Sigmoid colon (tissue), 7 donors: ENCODE data around the gene COA1. TPM values are rescaled to one million over a fixed set of nuclear protein-coding genes. Genes with fewer than 3 reads are reported as not detected.

Experiments
- DNase-seq: peaks from one replicate; pipeline ENCODE4 v3.0.0-alpha.2; 2019
- H3K27ac ChIP-seq, 4 donors: fragments of 200-600 bp; sonication (generic); one replicate each; pipeline ENCODE4 v1.5.1; 2016 to 2019; ENCODE audit warnings: mild to moderate bottlenecking in 1 of 4
- H3K27me3 ChIP-seq, 3 donors: fragments of 200-600 bp; sonication (generic); one replicate each; pipeline ENCODE4 v1.5.1; 2019; ENCODE audit warnings: mild to moderate bottlenecking in 1 of 3
- H3K36me3 ChIP-seq, 4 donors: fragments of 200-600 bp; sonication (generic); one replicate each; pipeline ENCODE4 v1.5.1; 2016 to 2019
- H3K4me1 ChIP-seq, 4 donors: fragments of 200-600 bp; sonication (generic); one replicate each; pipeline ENCODE4 v1.5.1; 2017 to 2019
- H3K4me3 ChIP-seq, 4 donors: fragments of 200-600 bp; sonication (generic); one replicate each; pipeline ENCODE4 v1.5.1; 2017 to 2019; ENCODE audit warnings: mild to moderate bottlenecking in 2 of 4, moderate library complexity in 1 of 4
- H3K9me3 ChIP-seq, 4 donors: fragments of 200-600 bp in 3 of 4; sonication (generic) in 3 of 4; one replicate each; pipeline versions ENCODE4 v1.5.1 to v1.6.1; 2013 to 2019
- EP300 ChIP-seq, 4 donors: sonication (generic); formaldehyde crosslinking; IDR thresholded peaks; one replicate each; pipeline ENCODE4 v1.6.1; 2017; ENCODE audit warnings: antibody characterized with exemption in 4 of 4
- POLR2A ChIP-seq, 2 donors: fragments of 450-650 bp; IDR thresholded peaks; one replicate each; pipeline ENCODE4 v1.6.1; 2016; ENCODE audit warnings: antibody characterized with exemption in 2 of 2, mild to moderate bottlenecking in 2 of 2, moderate library complexity in 2 of 2
- POLR2AphosphoS5 ChIP-seq, 4 donors: sonication (generic); formaldehyde crosslinking; IDR thresholded peaks; one replicate each; pipeline ENCODE4 v1.6.1; 2017; ENCODE audit warnings: antibody characterized with exemption in 4 of 4
- WGBS, 2 donors: extraction: QIAGEN DNeasy Blood & Tissue Kit; methylation state at CpG; one replicate each; pipeline ENCODE4 v1.1.7; 2013; 5-methylcytosine and 5-hydroxymethylcytosine counted together
- intact Hi-C: fragments of 100-400 bp; cut with DNase I; formaldehyde crosslinking; loops from one replicate; pipeline ENCODE4 v1.15.1; 2023
- polyA plus RNA-seq, 3 donors: library from polyadenylated mRNA; stranded (reverse); fragments of 200-250 nt; gene quantifications; one replicate each; pipeline ENCODE4 v1.2.3, GENCODE V29; 2013
- total RNA-seq, 4 donors: library from RNA; depleted of rRNA; stranded (reverse); fragments of >200 nt; gene quantifications; one replicate each; pipeline ENCODE4 v1.1.0, GENCODE V29; 2016
- TF ChIP-seq, protein P1 (sequence below), 4 experiments: fragments of 450-650 bp in 3 of 4; fragments of 200-600 bp in 1 of 4; IDR thresholded peaks; one replicate each; pipeline ENCODE4 v1.5.1; 2016 to 2019; ENCODE audit warnings: antibody characterized with exemption in 4 of 4, mild to moderate bottlenecking in 3 of 4, moderate library complexity in 2 of 4
- donor health status: healthy with polysubstance abuse.
- donor health status: Bipolar disorder and iron deficiency.
- donor health status: healthy.

The COA1 gene
- total and polyA plus RNA-seq, 7 donors: 31.2 to 61.2 (median 42.6) TPM

DNA sequence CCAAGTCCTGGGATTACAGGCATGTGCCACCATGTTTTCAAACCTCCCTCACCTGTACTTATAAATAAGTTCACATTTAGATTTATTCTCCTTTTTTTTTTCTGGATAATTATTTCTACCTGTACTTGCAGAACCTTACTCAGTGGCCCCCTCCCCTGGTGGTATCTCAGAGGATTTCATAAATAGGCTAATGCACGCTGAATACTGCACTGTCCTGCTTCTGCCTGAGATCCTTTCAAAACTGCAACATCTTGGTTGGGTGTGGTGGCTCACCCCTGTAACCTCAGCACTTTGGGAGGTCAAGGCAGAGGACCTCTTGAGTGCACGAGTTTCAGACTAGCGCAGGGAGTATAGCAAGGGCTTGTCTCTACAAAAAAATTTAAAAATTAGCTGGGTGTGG lies 24.5 kb upstream of the COA1 start:
- peaks cover 0 to 5% (median 3%) of the 10 kb centered on the region in 4 donors for H3K4me1 ChIP-seq
- intact Hi-C loops: no loop called here
- no peak for TF ChIP-seq POLR2A (IDR thresholded peaks at IDR 0.05)
- TF ChIP-seq EP300 (IDR thresholded peaks at IDR 0.05): no peak
- TF ChIP-seq, protein P1, sequence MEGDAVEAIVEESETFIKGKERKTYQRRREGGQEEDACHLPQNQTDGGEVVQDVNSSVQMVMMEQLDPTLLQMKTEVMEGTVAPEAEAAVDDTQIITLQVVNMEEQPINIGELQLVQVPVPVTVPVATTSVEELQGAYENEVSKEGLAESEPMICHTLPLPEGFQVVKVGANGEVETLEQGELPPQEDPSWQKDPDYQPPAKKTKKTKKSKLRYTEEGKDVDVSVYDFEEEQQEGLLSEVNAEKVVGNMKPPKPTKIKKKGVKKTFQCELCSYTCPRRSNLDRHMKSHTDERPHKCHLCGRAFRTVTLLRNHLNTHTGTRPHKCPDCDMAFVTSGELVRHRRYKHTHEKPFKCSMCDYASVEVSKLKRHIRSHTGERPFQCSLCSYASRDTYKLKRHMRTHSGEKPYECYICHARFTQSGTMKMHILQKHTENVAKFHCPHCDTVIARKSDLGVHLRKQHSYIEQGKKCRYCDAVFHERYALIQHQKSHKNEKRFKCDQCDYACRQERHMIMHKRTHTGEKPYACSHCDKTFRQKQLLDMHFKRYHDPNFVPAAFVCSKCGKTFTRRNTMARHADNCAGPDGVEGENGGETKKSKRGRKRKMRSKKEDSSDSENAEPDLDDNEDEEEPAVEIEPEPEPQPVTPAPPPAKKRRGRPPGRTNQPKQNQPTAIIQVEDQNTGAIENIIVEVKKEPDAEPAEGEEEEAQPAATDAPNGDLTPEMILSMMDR (IDR thresholded peaks at IDR 0.05): no peak
- no peak for TF ChIP-seq POLR2AphosphoS5 (IDR thresholded peaks at IDR 0.05)
- H3K27ac ChIP-seq: no peak overlapping the region
- no peak for DNase-seq
- 86 to 91% methylated on average over 3 of the region's 3 CpGs for WGBS, 2 donors
- H3K4me3 ChIP-seq: no peak overlapping the region
- no peaks in the 10 kb centered on the region for H3K27me3 ChIP-seq
- no peaks in the 10 kb centered on the region for H3K9me3 ChIP-seq
- H3K36me3 ChIP-seq: no peaks in the 10 kb centered on the region

DNA sequence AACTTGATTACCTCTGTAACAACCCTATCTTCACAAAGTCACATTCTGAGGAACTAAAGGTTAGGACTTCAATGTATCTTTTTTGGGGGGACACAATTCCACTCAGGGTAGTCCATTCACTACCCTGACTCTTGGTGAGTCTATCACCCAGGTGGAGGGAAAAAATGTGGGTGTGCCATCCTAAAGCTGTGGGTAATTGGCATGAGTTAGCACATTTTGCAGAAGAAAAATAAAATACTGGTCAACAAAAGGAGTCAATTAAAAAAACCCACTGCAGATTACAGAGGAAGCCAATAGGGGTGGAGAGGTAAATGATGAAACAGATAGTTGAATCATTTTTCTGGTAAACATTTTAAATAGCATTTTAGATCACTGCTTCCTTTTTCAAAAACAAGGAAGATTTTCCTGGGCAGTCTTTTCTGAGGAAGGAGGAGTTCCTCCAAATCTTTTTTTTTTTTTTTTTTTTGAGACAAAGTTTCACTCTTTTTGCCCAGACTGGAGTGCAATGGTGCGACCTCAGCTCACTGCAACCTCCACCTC lies 24.0 kb upstream of the COA1 start:
- intact Hi-C loops: no loop called here
- no peak overlapping the region for H3K4me3 ChIP-seq
- no peaks in the 10 kb centered on the region for H3K9me3 ChIP-seq
- H3K27me3 ChIP-seq: no peaks in the 10 kb centered on the region
- WGBS, 2 donors: 68 to 100% methylated on average over 1 of the region's 1 CpG
- TF ChIP-seq EP300 (IDR thresholded peaks at IDR 0.05): no peak
- TF ChIP-seq, protein P1 (IDR thresholded peaks at IDR 0.05): no peak
- TF ChIP-seq POLR2AphosphoS5 (IDR thresholded peaks at IDR 0.05): no peak
- TF ChIP-seq POLR2A (IDR thresholded peaks at IDR 0.05): no peak
- DNase-seq: no peak
- peaks cover 0 to 5% (median 3%) of the 10 kb centered on the region in 4 donors for H3K4me1 ChIP-seq
- no peak overlapping the region for H3K27ac ChIP-seq
- no peaks in the 10 kb centered on the region for H3K36me3 ChIP-seq

GRCh38 chr7:43752411-43752810 lies 23.1 kb upstream of the COA1 start:
- TF ChIP-seq POLR2A (IDR thresholded peaks at IDR 0.05) (no peak), POLR2AphosphoS5 (IDR thresholded peaks at IDR 0.05) (no peak), EP300 (IDR thresholded peaks at IDR 0.05) (no peak)
- TF ChIP-seq, protein P1 (IDR thresholded peaks at IDR 0.05): no peak
- no peak for DNase-seq

GRCh38 chr7:43750016-43750887 lies 20.9 kb upstream of the COA1 start:
- 76 to 79% methylated on average over 14 of the region's 14 CpGs for WGBS, 2 donors
- intact Hi-C loops: no loop called here

More at GRCh38 chr7:43752411-43752810, 23.1 kb upstream of the COA1 start:
- Histone ChIP-seq H3K27ac (no peak overlapping the region), H3K4me3 (no peak overlapping the region), H3K9me3 (no peaks in the 10 kb centered on the region), H3K27me3 (no peaks in the 10 kb centered on the region), H3K36me3 (no peaks in the 10 kb centered on the region), H3K4me1 (no peaks in the 10 kb centered on the region)
- intact Hi-C loops: no loop called here
- 73 to 87% methylated on average over 3 of the region's 3 CpGs for WGBS, 2 donors

More at GRCh38 chr7:43750016-43750887, 20.9 kb upstream of the COA1 start:
- H3K36me3 ChIP-seq: no peaks in the 10 kb centered on the region
- H3K9me3 ChIP-seq: no peaks in the 10 kb centered on the region
- no peak overlapping the region for H3K27ac ChIP-seq
- H3K4me1 ChIP-seq: no peaks in the 10 kb centered on the region
- no peaks in the 10 kb centered on the region for H3K27me3 ChIP-seq
- no peak overlapping the region for H3K4me3 ChIP-seq
- DNase-seq: no peak
- TF ChIP-seq POLR2AphosphoS5 (IDR thresholded peaks at IDR 0.05): no peak
- TF ChIP-seq POLR2A (IDR thresholded peaks at IDR 0.05): no peak
- TF ChIP-seq, protein P1 (IDR thresholded peaks at IDR 0.05): no peak
- TF ChIP-seq EP300 (IDR thresholded peaks at IDR 0.05): no peak
